OCI-LY7 (cell line): ENCODE data around the gene MAP3K5.

Experiments
- EZH2phosphoT487 ChIP-seq: fragments of 200-600 bp; sonication (generic); IDR thresholded peaks from 2 replicates; pipeline ENCODE4 v1.6.1; 2018; ENCODE audit warnings: low read depth, borderline replicate concordance, mild to moderate bottlenecking, mixed run types, antibody characterized with exemption, low read length, moderate library complexity, mixed read lengths
- TF ChIP-seq, protein P1 (sequence below): fragments of 200-600 bp; sonication (generic); conservative IDR thresholded peaks from 2 replicates; pipeline ENCODE4 v1.5.1; 2014; ENCODE audit warnings: mild to moderate bottlenecking, antibody characterized with exemption, low read length, moderate library complexity, mixed read lengths

DNA sequence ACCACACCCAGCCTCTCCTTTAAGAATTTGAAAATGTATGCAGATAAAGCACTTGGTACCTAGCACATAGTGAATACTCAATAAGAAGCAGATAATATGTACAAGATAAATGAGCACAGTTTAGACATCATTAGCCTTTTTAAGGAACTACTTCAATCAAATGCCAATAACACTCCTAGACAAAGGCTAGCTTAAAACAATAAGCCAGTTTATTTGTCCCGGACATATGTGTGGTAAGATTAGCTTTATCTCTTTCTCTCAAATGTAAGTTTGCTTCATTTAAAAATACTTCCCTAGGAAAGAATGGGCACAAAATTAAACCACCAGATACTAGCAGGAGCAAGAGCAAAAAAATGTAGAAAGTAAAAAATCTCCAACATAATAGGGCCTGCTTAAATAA, 73.8 kb downstream of the MAP3K5 start:
- TF ChIP-seq, protein P1, sequence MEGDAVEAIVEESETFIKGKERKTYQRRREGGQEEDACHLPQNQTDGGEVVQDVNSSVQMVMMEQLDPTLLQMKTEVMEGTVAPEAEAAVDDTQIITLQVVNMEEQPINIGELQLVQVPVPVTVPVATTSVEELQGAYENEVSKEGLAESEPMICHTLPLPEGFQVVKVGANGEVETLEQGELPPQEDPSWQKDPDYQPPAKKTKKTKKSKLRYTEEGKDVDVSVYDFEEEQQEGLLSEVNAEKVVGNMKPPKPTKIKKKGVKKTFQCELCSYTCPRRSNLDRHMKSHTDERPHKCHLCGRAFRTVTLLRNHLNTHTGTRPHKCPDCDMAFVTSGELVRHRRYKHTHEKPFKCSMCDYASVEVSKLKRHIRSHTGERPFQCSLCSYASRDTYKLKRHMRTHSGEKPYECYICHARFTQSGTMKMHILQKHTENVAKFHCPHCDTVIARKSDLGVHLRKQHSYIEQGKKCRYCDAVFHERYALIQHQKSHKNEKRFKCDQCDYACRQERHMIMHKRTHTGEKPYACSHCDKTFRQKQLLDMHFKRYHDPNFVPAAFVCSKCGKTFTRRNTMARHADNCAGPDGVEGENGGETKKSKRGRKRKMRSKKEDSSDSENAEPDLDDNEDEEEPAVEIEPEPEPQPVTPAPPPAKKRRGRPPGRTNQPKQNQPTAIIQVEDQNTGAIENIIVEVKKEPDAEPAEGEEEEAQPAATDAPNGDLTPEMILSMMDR, result no peak; the same call in 1 of the 2 replicates
- TF ChIP-seq EZH2phosphoT487, result no peak
